ENCODE measurements around the gene MARCHF3.
"Not testable (repeated sequence)": the region's sequence is repeated elsewhere in the genome, so short reads cannot be mapped to it uniquely, and the experiment has no call there.

Gene MARCHF3

DNA sequence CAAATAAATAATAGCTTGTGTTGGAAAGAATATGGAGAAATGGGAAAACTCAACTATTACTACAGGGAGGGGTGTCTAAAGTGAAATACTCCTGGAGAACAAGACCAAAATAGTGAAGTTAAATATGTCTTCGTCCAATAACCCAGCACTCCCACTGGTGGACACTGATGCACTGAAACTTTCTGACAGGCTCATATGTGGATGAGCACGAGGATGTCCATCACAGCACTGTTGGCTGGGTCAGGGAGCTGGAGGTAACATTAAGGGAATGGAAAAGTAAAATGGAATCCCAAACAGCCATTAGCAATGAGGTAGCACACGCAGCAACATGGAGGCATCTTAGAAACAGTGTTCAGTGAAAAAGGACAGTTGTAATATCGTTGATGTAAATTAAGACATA, 167.0 kb downstream of the MARCHF3 start:
- DNase-seq (ENCODE audit: low read depth) = no peak
- TF ChIP-seq, protein P1, sequence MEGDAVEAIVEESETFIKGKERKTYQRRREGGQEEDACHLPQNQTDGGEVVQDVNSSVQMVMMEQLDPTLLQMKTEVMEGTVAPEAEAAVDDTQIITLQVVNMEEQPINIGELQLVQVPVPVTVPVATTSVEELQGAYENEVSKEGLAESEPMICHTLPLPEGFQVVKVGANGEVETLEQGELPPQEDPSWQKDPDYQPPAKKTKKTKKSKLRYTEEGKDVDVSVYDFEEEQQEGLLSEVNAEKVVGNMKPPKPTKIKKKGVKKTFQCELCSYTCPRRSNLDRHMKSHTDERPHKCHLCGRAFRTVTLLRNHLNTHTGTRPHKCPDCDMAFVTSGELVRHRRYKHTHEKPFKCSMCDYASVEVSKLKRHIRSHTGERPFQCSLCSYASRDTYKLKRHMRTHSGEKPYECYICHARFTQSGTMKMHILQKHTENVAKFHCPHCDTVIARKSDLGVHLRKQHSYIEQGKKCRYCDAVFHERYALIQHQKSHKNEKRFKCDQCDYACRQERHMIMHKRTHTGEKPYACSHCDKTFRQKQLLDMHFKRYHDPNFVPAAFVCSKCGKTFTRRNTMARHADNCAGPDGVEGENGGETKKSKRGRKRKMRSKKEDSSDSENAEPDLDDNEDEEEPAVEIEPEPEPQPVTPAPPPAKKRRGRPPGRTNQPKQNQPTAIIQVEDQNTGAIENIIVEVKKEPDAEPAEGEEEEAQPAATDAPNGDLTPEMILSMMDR (IDR thresholded peaks at IDR 0.05; ENCODE audit: low read depth, low read length, missing control alignments) = no peak
- in situ Hi-C loops (cut with HindIII; ENCODE audit: low sequenced_read_pairs) = no loop called here
- H3K4me3 ChIP-seq (ENCODE audit: low read depth, low read length) = no peak overlapping the region

DNA sequence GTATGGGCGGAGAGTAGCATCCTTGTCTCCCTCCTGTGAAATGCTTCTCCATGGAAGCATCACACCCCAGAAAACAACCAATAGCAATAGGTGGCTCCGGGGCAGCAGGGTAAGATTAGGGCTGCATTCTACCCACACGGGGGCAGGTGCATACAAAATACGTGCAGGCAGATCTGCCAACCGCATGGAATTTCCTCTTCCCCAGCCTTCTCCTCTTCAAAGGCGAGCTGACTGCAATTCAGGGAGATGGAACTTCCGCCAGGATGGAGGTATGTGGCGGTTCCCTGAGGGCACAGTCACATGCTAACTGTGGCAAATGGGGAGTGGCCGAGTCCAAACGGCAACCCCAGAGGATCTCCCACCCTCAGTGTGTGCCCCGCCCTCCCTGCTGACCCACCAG, 171.9 kb downstream of the MARCHF3 start:
- no peak overlapping the region for H3K4me3 ChIP-seq (ENCODE audit: low read depth, low read length)
- TF ChIP-seq, protein P1 (IDR thresholded peaks at IDR 0.05; ENCODE audit: low read depth, low read length, missing control alignments) = no peak
- no peak for DNase-seq (ENCODE audit: low read depth)
- in situ Hi-C loops (cut with HindIII; ENCODE audit: low sequenced_read_pairs) = no loop called here

DNA sequence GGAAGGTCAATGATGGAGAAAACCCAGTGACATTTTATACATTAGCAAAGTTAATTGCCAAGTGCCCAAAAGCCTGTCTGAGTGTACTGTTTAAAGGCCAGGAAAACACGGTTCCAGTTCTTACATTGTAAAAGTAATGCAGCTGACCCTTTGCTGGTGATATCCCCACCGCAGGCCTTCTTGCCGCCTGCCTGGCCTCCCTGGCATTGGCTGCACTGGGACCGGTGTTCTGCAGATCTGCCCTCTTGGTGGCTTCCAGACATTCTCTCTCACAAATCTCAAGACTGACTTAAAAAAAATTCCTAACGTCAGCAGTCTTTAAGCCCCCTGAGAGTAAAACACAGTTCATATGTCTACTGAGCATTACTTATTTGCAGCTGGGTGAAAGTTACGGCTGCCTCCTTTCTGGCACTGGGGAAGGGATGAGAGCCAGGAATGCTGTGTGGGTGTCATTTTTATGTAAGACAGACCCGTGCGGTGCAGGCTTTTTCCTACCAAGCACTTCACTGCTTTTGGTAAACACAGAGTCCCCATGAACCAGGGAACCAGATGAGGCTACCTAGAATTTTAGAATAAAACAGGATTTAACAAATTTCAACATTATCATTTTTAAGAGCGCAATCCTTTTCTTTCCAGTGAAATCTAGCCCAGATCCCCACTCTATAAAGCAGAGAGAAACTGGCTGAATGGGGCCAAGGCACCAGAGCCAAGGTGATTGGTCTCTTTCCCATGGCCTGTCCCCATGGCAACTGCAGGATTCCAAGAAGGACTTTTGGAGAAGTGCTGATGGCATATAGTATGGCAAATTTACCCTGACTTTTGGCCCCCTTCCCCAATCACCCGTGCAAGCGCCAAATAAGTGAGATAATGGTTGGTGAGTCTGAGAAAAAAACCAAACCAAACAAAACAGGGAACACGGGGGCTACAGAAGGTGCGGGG, 172.6 kb downstream of the MARCHF3 start:
- TF ChIP-seq, protein P1 (IDR thresholded peaks at IDR 0.05; ENCODE audit: low read depth, low read length, missing control alignments) = no peak
- in situ Hi-C loops (cut with HindIII; ENCODE audit: low sequenced_read_pairs) = no loop called here
- H3K4me3 ChIP-seq (ENCODE audit: low read depth, low read length) = no peak overlapping the region
- no peak for DNase-seq (ENCODE audit: low read depth)

DNA sequence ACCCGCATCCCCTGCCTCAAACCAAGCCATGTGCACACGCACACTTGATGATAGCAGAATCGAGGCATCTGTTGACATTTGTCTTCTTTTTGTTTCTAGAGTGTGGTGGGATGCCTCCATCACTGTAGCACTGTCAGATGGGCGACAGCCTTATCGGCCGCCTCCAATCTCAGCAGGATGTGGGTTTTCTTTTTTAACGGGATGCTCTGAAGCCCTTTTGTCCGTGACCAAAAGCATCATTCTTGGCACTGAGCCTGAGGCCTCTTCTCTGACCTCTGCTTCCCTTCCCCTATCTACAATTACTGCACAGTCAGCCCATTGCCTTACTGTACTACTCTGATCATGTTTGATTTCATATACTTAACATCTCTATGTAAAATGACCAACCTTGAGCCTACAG, 175.1 kb downstream of the MARCHF3 start:
- TF ChIP-seq, protein P1 (IDR thresholded peaks at IDR 0.05; ENCODE audit: low read depth, low read length, missing control alignments) = no peak
- in situ Hi-C loops (cut with HindIII; ENCODE audit: low sequenced_read_pairs) = no loop called here
- H3K4me3 ChIP-seq (ENCODE audit: low read depth, low read length) = no peak overlapping the region
- no peak for DNase-seq (ENCODE audit: low read depth)

DNA sequence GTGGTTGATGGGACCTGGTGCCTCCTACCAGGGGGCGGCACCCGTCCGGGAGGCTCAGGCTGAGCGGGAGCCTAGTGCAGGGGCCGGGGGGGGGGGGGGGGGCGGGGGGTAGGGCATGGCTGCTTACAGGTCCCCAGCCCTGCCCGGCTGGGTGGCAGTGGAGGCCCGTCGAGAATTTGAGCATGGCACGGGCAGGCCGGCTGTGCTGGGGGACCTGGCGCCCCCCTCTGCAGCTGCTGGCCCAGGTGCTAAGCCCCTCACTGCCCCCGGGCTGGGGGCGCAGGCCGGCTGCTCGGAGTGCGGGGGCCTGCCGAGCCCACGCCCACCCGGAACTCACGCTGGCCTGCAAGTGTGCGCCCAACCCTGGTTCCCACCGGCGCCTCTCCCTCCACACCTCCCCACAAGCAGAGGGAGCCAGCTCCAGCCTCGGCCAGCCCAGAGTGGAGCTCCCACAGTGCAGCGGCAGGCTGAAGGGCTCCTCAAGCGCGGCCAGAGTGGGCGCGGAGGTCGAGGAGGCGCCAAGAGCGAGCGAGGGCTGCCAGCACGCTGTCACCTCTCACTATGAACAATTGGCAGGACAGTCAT, 175.7 kb downstream of the MARCHF3 start:
- H3K4me3 ChIP-seq (ENCODE audit: low read depth, low read length) = no peak overlapping the region
- in situ Hi-C loops (cut with HindIII; ENCODE audit: low sequenced_read_pairs) = no loop called here
- DNase-seq (ENCODE audit: low read depth) = no peak
- TF ChIP-seq, protein P1 (IDR thresholded peaks at IDR 0.05; ENCODE audit: low read depth, low read length, missing control alignments) = no peak

DNA sequence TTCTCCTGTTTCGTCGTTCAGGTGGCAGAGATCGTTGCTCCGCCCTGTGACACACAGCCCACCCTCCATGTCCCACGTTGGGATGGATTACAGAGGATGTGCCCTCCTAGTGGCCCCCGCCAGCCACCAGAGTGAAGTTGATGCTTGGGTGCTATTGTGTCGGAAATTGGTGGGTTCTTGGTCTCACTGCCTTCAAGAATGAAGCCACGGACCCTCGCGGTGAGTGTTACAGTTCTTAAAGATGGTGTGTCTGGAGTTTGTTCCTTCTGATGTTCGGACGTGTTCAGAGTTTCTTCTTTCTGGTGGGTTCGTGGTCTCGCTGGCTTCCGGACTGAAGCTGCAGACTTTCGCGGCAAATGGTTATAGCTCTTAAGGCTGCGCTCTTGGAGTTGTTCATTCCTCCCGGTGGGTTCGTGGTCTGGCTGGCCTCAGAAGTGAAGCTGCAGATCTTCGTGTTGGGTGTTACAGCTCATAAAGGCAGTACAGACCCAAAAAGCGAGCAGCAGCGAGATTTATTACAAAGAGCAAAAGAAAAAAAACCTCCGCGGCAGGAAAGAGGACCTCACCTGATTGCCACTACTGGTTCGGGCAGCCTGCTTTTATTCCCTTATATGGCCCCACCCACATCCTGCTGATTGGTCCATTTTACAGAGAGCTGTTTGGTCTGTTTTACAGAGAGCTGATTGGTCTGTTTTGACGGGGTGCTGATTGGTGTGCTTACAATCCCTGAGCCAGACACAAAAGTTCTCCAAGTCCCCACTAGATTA, 176.6 kb downstream of the MARCHF3 start:
- in situ Hi-C loops (cut with HindIII; ENCODE audit: low sequenced_read_pairs); DNase-seq (ENCODE audit: low read depth); H3K4me3 ChIP-seq (ENCODE audit: low read depth, low read length): not testable (repeated sequence)

All from astrocyte of the cerebellum (primary cell).